SK-N-MC (cell line): ENCODE results near the gene STAM.

Experiments used
- EZH2 ChIP-seq: fragments of 200-600 bp; sonication (generic); IDR thresholded peaks from one replicate; pipeline ENCODE4 v1.6.1; 2017; ENCODE audit warnings: antibody characterized with exemption
- FOXP2 ChIP-seq: optimal IDR thresholded peaks from 2 replicates; pipeline ENCODE3; 2011; ENCODE audit warnings: mild to moderate bottlenecking, moderate library complexity; ENCODE audit not compliant: insufficient read depth; ENCODE audit errors: extremely low read length, control extremely low read depth
- POLR2AphosphoS5 ChIP-seq: IDR thresholded peaks from 2 replicates; pipeline ENCODE4 v1.6.1; 2012; ENCODE audit warnings: mild to moderate bottlenecking, low read depth, low read length, borderline replicate concordance

- no peak for TF ChIP-seq EZH2
- no peak for TF ChIP-seq POLR2AphosphoS5
- no peak for TF ChIP-seq FOXP2
Observed at GRCh38 chr10:17651896-17652295, 7.9 kb downstream of the STAM start.
